ENCODE measurements around the gene EGFL8.

Gene EGFL8

GRCh38 chr6:32168807-32169591, 4.6 kb downstream of the EGFL8 start:
- DNase-seq = no peak

- no peak for DNase-seq
Measured at GRCh38 chr6:32170294-32170693, 5.9 kb downstream of the EGFL8 start.

GRCh38 chr6:32171234-32171633, 6.8 kb downstream of the EGFL8 start:
- no peak for DNase-seq

- DNase-seq = no peak
Measured at GRCh38 chr6:32173051-32173727, 8.8 kb downstream of the EGFL8 start.

- no peak for DNase-seq
Measured at GRCh38 chr6:32174416-32174815, 10.0 kb downstream of the EGFL8 start.

- no peak for DNase-seq
Measured at GRCh38 chr6:32175322-32175710, 10.9 kb downstream of the EGFL8 start.

GRCh38 chr6:32175711-32176475, 11.5 kb downstream of the EGFL8 start, which contains the start of gene AGPAT1:
AGPAT1 (minus strand) TSS chr6:32176084; CDS start chr6:32171496, 4,588 bp downstream.
- DNase-seq = peak; percentile 63

GRCh38 chr6:32176476-32177182, 12.2 kb downstream of the EGFL8 start:
- no peak for DNase-seq

GRCh38 chr6:32177183-32177787, 12.9 kb downstream of the EGFL8 start:
- DNase-seq = no peak

- peak; percentile 89 for DNase-seq
Measured at GRCh38 chr6:32177788-32178546, 13.6 kb downstream of the EGFL8 start, which contains the start of gene RNF5. RNF5 (plus strand) TSS chr6:32178405; CDS start chr6:32178512, 107 bp downstream.

GRCh38 chr6:32178547-32179440, 14.4 kb downstream of the EGFL8 start:
- no peak for DNase-seq

- DNase-seq = no peak
Measured at GRCh38 chr6:32179766-32180405, 15.5 kb downstream of the EGFL8 start.

- no peak for DNase-seq
Measured at GRCh38 chr6:32181148-32181702, 16.8 kb downstream of the EGFL8 start.

- no peak for DNase-seq
Measured at GRCh38 chr6:32181915-32182529, 17.6 kb downstream of the EGFL8 start.

- no peak for DNase-seq
Measured at GRCh38 chr6:32182555-32182981, 18.2 kb downstream of the EGFL8 start.

GRCh38 chr6:32183030-32183429, 18.6 kb downstream of the EGFL8 start:
- DNase-seq = no peak

GRCh38 chr6:32183483-32184083, 19.2 kb downstream of the EGFL8 start:
- no peak for DNase-seq

GRCh38 chr6:32184084-32184640, 19.8 kb downstream of the EGFL8 start, which contains the start of gene AGER:
AGER (minus strand) TSS chr6:32184253; CDS start chr6:32184222, 31 bp downstream.
- no peak for DNase-seq
